A549 (cell line): ENCODE results near the gene UNC79. TPM values are rescaled to one million over a fixed set of nuclear protein-coding genes. Genes with fewer than 3 reads are reported as not detected.
A peak's percentile ranks its signal among the peaks of the same experiment; 100 is the strongest.

Experiments used
- ATAC-seq, 2 experiments: fragments of 200-7000 bp in 1 of 2; fragments of >200 bp in 1 of 2; cut with Nextera tagmentation in 1 of 2; cut with Tn5 transposase in 1 of 2; 3 replicates each; pipeline versions ENCODE4 v1.8.0 to v1.9.1; 2018 to 2020; ENCODE audit warnings: mild to moderate bottlenecking in 1 of 2, moderate library complexity in 1 of 2
- CTCF ChIA-PET: fragments of 300-600 bp; sonication (Branson Sonifier 250); formaldehyde crosslinking; extraction: SDS; loops from one replicate; lab custom pipeline; 2021; ENCODE audit warnings: antibody characterized with exemption, inconsistent platforms; lab: Yijun Ruan, JAX
- POLR2A ChIA-PET: fragments of 350-600 bp; formaldehyde crosslinking; extraction: SDS; loops from one replicate; lab custom pipeline; 2021; ENCODE audit warnings: antibody characterized with exemption, inconsistent platforms; lab: Yijun Ruan, JAX
- DNase-seq, 2 experiments: peaks; one replicate each; pipeline versions ENCODE4 v3.0.0 to v3.0.0-alpha.2; 2011 to 2016; ENCODE audit warnings: low read depth in 1 of 2, low spot score in 1 of 2
- FAIRE-seq: peaks from 2 replicates; lab custom pipeline; 2011; peaks lifted over from hg19 to GRCh38; lab: Jason Lieb, UNC
- H3K27ac ChIP-seq, 2 experiments: fragments of >200 bp; sonication (Bioruptor Twin); formaldehyde crosslinking; 3 replicates each; pipeline ENCODE4 v1.5.1; 2016 to 2017
- H3K4me1 ChIP-seq: fragments of >200 bp; sonication (Bioruptor Twin); formaldehyde crosslinking; 3 replicates; pipeline ENCODE4 v1.6.1; 2016
- H3K4me2 ChIP-seq: fragments of >200 bp; sonication (Bioruptor Twin); formaldehyde crosslinking; 3 replicates; pipeline ENCODE4 v1.6.1; 2016
- H3K4me3 ChIP-seq: fragments of >200 bp; sonication (Bioruptor Twin); formaldehyde crosslinking; 3 replicates; pipeline ENCODE4 v1.5.1; 2016
- H3K9me3 ChIP-seq: fragments of >200 bp; sonication (Bioruptor Twin); formaldehyde crosslinking; 3 replicates; pipeline ENCODE4 v1.6.1; 2016
- BHLHE40 ChIP-seq: IDR thresholded peaks from 2 replicates; pipeline ENCODE4 v1.6.1; 2012; ENCODE audit warnings: low read depth, low read length, inconsistent platforms
- CBX2 ChIP-seq: fragments of 200-600 bp; sonication (generic); IDR thresholded peaks from 2 replicates; pipeline ENCODE4 v1.6.1; 2016; ENCODE audit warnings: low read depth, mild to moderate bottlenecking, borderline replicate concordance
- CEBPB ChIP-seq, 2 experiments: fragments of >200 bp in 1 of 2; sonication (Bioruptor Twin) in 1 of 2; formaldehyde crosslinking in 1 of 2; IDR thresholded peaks; 2 replicates each; pipeline ENCODE4 v1.6.1; 2012 to 2016
- CHD2 ChIP-seq: fragments of 150-350 bp; IDR thresholded peaks from 2 replicates; pipeline ENCODE4 v1.6.1; 2014; ENCODE audit warnings: low read length; ENCODE audit not compliant: partially characterized antibody
- CHD4 ChIP-seq: fragments of 200-600 bp; sonication (generic); IDR thresholded peaks from 2 replicates; pipeline ENCODE4 v1.6.1; 2016; ENCODE audit warnings: antibody characterized with exemption, mild to moderate bottlenecking, borderline replicate concordance
- CTCF ChIP-seq: fragments of >200 bp; sonication (Bioruptor Twin); formaldehyde crosslinking; IDR thresholded peaks from 3 replicates; pipeline ENCODE4 v1.5.1; 2016
- EHMT2 ChIP-seq: fragments of 200-600 bp; sonication (generic); IDR thresholded peaks from 2 replicates; pipeline ENCODE4 v1.6.1; 2016; ENCODE audit warnings: antibody characterized with exemption, low read depth, mild to moderate bottlenecking, moderate library complexity
- ESRRA ChIP-seq: fragments of 150-350 bp; IDR thresholded peaks from 2 replicates; pipeline ENCODE4 v1.6.1; 2014; ENCODE audit warnings: mild to moderate bottlenecking, low read length, borderline replicate concordance
- FOSL2 ChIP-seq, 2 experiments: fragments of 450-650 bp in 1 of 2; fragments of >200 bp in 1 of 2; sonication (Bioruptor Twin) in 1 of 2; formaldehyde crosslinking; IDR thresholded peaks; 2 replicates each; pipeline versions ENCODE4 v1.5.0 to v1.6.1; 2016 to 2020; ENCODE audit warnings: mild to moderate bottlenecking in 1 of 2, moderate library complexity in 1 of 2
- HDAC2 ChIP-seq: fragments of 200-600 bp; sonication (generic); IDR thresholded peaks from 2 replicates; pipeline ENCODE4 v1.6.1; 2016
- KDM1A ChIP-seq: fragments of 200-600 bp; sonication (generic); IDR thresholded peaks from 2 replicates; pipeline ENCODE4 v1.6.1; 2016; ENCODE audit warnings: low read depth, mild to moderate bottlenecking
- MAZ ChIP-seq: fragments of 150-350 bp; IDR thresholded peaks from 2 replicates; pipeline ENCODE4 v1.6.1; 2014; ENCODE audit warnings: antibody characterized with exemption, low read depth, low read length, borderline replicate concordance
- NFE2L2 ChIP-seq: fragments of 150-350 bp; conservative IDR thresholded peaks from 2 replicates; pipeline ENCODE4 v1.6.1; 2014; ENCODE audit warnings: low read length
- NR3C1 ChIP-seq: fragments of >200 bp; sonication (Bioruptor Twin); formaldehyde crosslinking; IDR thresholded peaks from 3 replicates; pipeline ENCODE4 v1.6.1; 2017
- PBX3 ChIP-seq: IDR thresholded peaks from 2 replicates; pipeline ENCODE4 v1.6.1; 2012
- RAD21 ChIP-seq, 2 experiments: fragments of >200 bp in 1 of 2; sonication (Bioruptor Twin) in 1 of 2; formaldehyde crosslinking in 1 of 2; IDR thresholded peaks in 1 of 2; conservative IDR thresholded peaks in 1 of 2; 2 replicates in 1 of 2; 3 replicates in 1 of 2; pipeline ENCODE4 v1.6.1; 2012 to 2018; ENCODE audit warnings: inconsistent platforms in 1 of 2
- RARB ChIP-seq: fragments of 250-450 bp; sonication (Bioruptor Pico); IDR thresholded peaks from 2 replicates; pipeline ENCODE4 v1.8.0; 2021; ENCODE audit warnings: mild to moderate bottlenecking, moderate library complexity
- SMC3 ChIP-seq: fragments of >200 bp; sonication (Bioruptor Twin); formaldehyde crosslinking; IDR thresholded peaks from 3 replicates; pipeline ENCODE4 v1.6.1; 2018; ENCODE audit warnings: inconsistent platforms
- SREBF2 ChIP-seq: fragments of 450-650 bp; IDR thresholded peaks from 2 replicates; pipeline ENCODE4 v1.6.1; 2014; ENCODE audit warnings: mild to moderate bottlenecking, moderate library complexity
- TP53 ChIP-seq: fragments of 250-450 bp; sonication (Bioruptor Pico); IDR thresholded peaks from 2 replicates; pipeline ENCODE4 v1.5.0; 2021; ENCODE audit warnings: mild to moderate bottlenecking, moderate library complexity
- ZC3H11A ChIP-seq: fragments of 450-650 bp; IDR thresholded peaks from 2 replicates; pipeline ENCODE4 v1.6.1; 2014; ENCODE audit warnings: antibody characterized with exemption, mild to moderate bottlenecking
- ZFP36 ChIP-seq: fragments of 450-650 bp; IDR thresholded peaks from 2 replicates; pipeline ENCODE4 v1.6.1; 2014; ENCODE audit warnings: borderline replicate concordance; ENCODE audit not compliant: partially characterized antibody
- ZNF302 ChIP-seq: fragments of 250-450 bp; sonication (Bioruptor Pico); IDR thresholded peaks from 2 replicates; pipeline ENCODE4 v1.9.0; 2021; ENCODE audit warnings: inconsistent platforms, mild to moderate bottlenecking, moderate library complexity
- ZSCAN20 ChIP-seq: fragments of 250-450 bp; sonication (Bioruptor Pico); IDR thresholded peaks from 2 replicates; pipeline ENCODE4 v1.8.0; 2022; ENCODE audit warnings: mild to moderate bottlenecking, moderate library complexity
- WGBS: methylation state at CpG from one replicate; pipeline ENCODE4 v1.1.6; 2017; ENCODE audit errors: missing lambda C conversion rate; 5-methylcytosine and 5-hydroxymethylcytosine counted together
- polyA plus RNA-seq, 4 experiments: library from polyadenylated mRNA; depleted of rRNA in 3 of 4; stranded (reverse); fragments of >200 nt; fragmentation: RNase III in 1 of 4; extraction: RNeasy Plus Mini Kit Qiagen cat#74134 plus additional on column Dnase treatment in 1 of 4; gene quantifications; 2 replicates in 3 of 4; 3 replicates in 1 of 4; pipeline ENCODE4 v1.2.3, GENCODE V29; 2011 to 2017

UNC79 gene
- polyA plus RNA-seq, 2 of the 4 experiments (the other 2 are of a cell fraction) = 0.01 TPM

GRCh38 chr14:93538413-93538812 is 107.7 kb downstream of the UNC79 start:
- TF ChIP-seq NR3C1 (no peak), CBX2 (no peak), SMC3 (no peak), CHD4 (no peak), TP53 (CRISPR knock-in tag) (no peak), ZC3H11A (no peak)
- Histone ChIP-seq H3K4me1 (no peaks in the 10 kb centered on the region), H3K4me2 (no peak overlapping the region), H3K27ac (no peak overlapping the region), H3K4me3 (no peak overlapping the region), H3K9me3 (no peaks in the 10 kb centered on the region)
- CTCF ChIA-PET = no interaction called here
- 58% methylated on average over 9 of the region's 9 CpGs for WGBS
- ATAC-seq = peak in 1 of 2 experiments; percentile 36; a peak in 1 of 6 replicates
- POLR2A ChIA-PET = no interaction called here
- peak in 1 of 2 experiments; percentile 67 for DNase-seq
- FAIRE-seq = no peak

GRCh38 chr14:93540235-93540634 is 109.5 kb downstream of the UNC79 start:
- CTCF ChIA-PET = interaction anchor here (1.0 kb wide), 1 partner anchor 332 kb away, joined by 3 read pairs; no protein-coding TSS in a partner anchor

GRCh38 chr14:93543766-93544165 is 113.0 kb downstream of the UNC79 start:
- ChIA-PET CTCF (interaction anchor here (1.0 to 3.4 kb wide), 3 partner anchors 27 to 336 kb away, joined by 3 to 22 read pairs (median 4); partner anchors contain the start of genes GON7 and UBR7), POLR2A (no interaction called here)
- H3K4me1 ChIP-seq = no peaks in the 10 kb centered on the region
- FAIRE-seq = no peak
- no peaks in the 10 kb centered on the region for H3K9me3 ChIP-seq
- TF ChIP-seq PBX3 (no peak), SMC3 (peak; percentile 63; the same call in 2 of the 3 replicates), CTCF (peak; percentile 58), FOSL2 (IDR thresholded peaks at IDR 0.05) (no peak), FOSL2 (CRISPR knock-in tag; IDR thresholded peaks at IDR 0.05) (no peak), RARB (CRISPR knock-in tag) (no peak), TP53 (CRISPR knock-in tag) (no peak), EHMT2 (no peak), RAD21 (conservative IDR thresholded peaks at IDR 0.05 in 1 of 2, IDR thresholded peaks at IDR 0.05 in 1 of 2) (peak; percentile 62 to 67), CHD2 (no peak)
- no peak overlapping the region for H3K27ac ChIP-seq
- peak; percentile 45 to 47; a peak in 2 of 6 replicates for ATAC-seq
- no peak overlapping the region for H3K4me2 ChIP-seq
- H3K4me3 ChIP-seq = no peak overlapping the region
- DNase-seq = peak; percentile 3 to 32

More at GRCh38 chr14:93540235-93540634, 109.5 kb downstream of the UNC79 start:
- DNase-seq = no peak
- POLR2A ChIA-PET = no interaction called here
- Histone ChIP-seq H3K27ac (no peak overlapping the region), H3K4me1 (no peaks in the 10 kb centered on the region), H3K4me2 (no peak overlapping the region), H3K4me3 (no peak overlapping the region), H3K9me3 (no peaks in the 10 kb centered on the region)
- TF ChIP-seq SREBF2 (no peak), NFE2L2 (no peak), ZFP36 (no peak), PBX3 (no peak), CEBPB (IDR thresholded peaks at IDR 0.05) (no peak), EHMT2 (no peak), ZSCAN20 (CRISPR knock-in tag) (no peak), HDAC2 (no peak), ESRRA (no peak), ZNF302 (CRISPR knock-in tag) (no peak), KDM1A (no peak), CTCF (no peak), BHLHE40 (no peak), CHD4 (no peak), MAZ (no peak)
- no peak for FAIRE-seq
- WGBS = 21% methylated on average over 1 of the region's 1 CpG
- ATAC-seq = no peak
